Activated T-cell treated with anti-CD3 and anti-CD28 coated beads, Interleukin-2, amount 50 U/mL, for 24 hours (primary cell): ENCODE data around the gene METTL22.
A peak's percentile ranks its signal among the peaks of the same experiment; 100 is the strongest.

ENCODE experiments used
- DNase-seq: peaks from one replicate; pipeline ENCODE4 v3.0.0-alpha.2; 2020
- H3K27ac Mint-ChIP-seq: 2 replicates; pipeline ENCODE4 v1.8.0; 2020; ENCODE audit warnings: mild to moderate bottlenecking, mixed read lengths
- H3K27me3 Mint-ChIP-seq: 2 replicates; pipeline ENCODE4 v1.8.0; 2020; ENCODE audit warnings: mixed read lengths
- H3K36me3 Mint-ChIP-seq: 2 replicates; pipeline ENCODE4 v1.8.0; 2020; ENCODE audit warnings: low read depth, mixed read lengths
- H3K4me1 Mint-ChIP-seq: 2 replicates; pipeline ENCODE4 v1.8.0; 2020; ENCODE audit warnings: low read depth, mixed read lengths
- H3K4me3 Mint-ChIP-seq: 2 replicates; pipeline ENCODE4 v1.8.0; 2020; ENCODE audit warnings: mild to moderate bottlenecking, moderate library complexity, mixed read lengths
- H3K9me3 Mint-ChIP-seq: 2 replicates; pipeline ENCODE4 v1.8.0; 2020; ENCODE audit warnings: mixed read lengths

The METTL22 gene, protein sequence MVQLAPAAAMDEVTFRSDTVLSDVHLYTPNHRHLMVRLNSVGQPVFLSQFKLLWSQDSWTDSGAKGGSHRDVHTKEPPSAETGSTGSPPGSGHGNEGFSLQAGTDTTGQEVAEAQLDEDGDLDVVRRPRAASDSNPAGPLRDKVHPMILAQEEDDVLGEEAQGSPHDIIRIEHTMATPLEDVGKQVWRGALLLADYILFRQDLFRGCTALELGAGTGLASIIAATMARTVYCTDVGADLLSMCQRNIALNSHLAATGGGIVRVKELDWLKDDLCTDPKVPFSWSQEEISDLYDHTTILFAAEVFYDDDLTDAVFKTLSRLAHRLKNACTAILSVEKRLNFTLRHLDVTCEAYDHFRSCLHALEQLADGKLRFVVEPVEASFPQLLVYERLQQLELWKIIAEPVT

DNA sequence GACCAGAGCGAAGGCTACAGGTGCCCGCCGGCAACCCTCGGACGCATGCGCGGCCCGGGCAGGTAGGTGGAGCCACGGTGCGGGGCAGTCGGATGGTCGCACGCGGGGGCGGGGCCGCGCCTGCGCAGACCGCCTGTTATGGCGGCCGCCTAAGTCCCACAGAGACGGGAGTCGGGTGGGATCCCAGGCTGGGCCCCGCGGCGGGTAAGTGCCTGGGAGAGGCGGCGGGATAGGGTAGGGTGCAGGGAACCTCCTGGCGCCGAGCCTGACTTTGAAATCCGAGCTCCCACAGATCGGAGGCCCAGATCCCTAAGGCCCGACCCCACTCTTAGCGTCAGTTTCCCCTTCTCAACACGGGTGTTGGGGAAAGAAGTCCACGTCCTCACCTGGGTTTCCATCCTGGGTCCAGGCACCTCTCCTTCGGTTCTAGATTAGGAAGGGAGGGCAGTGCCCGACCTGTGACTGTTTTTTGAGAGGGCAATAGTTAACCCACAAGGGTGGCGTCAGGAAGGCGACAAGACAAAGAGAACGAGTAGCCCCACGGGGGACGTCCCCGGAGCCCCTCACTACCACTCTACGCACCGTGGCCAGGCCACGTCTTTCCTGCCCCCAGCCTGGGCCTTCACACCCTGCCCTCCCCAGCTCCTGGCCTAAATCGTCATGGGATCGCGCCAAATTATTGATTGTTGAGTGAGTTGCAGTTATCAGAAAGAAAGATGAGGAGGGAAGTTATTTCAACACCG is at the start of gene METTL22:
Gene METTL22, plus strand, starts transcription at position 127 of the 743 bp plus-strand sequence. CDS start 3,968 bp downstream, outside the sequence.
- Mint-ChIP-seq H3K27me3 (peaks cover 11% of the 10 kb centered on the region), H3K9me3 (no peaks in the 10 kb centered on the region), H3K36me3 (peaks cover 32% of the 10 kb centered on the region), H3K4me1 (peaks cover 37% of the 10 kb centered on the region), H3K27ac (peak within 1 kb of the TSS; percentile 95), H3K4me3 (peak within 1 kb of the TSS; percentile 98)
- peak; percentile 95 for DNase-seq

DNA sequence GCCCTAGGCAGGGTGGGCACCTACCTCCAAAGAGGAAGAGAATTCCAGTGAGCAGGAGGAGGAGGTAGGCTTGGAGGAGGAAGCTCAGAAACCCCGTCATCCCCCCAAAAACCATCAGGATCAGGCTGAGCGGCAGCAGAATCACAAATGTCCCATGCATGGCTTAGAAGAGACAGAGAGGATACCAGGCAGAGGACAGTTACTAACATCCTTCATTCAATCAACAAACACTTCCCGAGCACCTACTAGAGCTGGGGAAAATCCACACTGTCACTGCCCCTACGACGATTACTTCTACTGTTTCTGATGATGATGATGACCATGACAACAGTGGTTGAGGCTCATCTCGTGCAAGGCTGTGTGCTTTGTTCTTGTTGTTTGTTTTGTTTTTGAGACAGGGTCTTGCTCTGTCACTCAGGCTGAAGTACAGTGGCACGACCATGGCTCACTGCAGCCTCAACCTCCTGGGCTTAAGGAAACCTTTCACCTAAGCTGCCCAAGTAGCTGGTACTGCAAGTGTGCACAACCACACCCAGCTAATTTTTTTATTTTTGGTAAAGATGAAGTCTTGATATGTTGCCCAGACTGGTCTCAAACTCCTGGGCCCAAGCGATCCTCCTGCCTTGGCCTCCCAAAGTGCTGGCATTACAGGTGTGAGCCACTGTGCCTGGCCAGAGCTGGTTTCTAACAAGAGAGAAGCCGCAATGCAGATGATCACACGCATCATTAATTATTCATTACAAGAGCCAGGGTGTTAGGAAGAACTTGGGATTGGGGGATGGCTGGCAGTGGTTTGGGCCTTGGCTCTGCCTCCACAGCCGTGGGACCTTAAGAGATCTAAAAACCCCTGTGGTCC is 49.2 kb upstream of the METTL22 start:
- Mint-ChIP-seq H3K36me3 (no peaks in the 10 kb centered on the region), H3K27ac (no peak overlapping the region), H3K9me3 (no peaks in the 10 kb centered on the region), H3K4me1 (peaks cover 6% of the 10 kb centered on the region), H3K4me3 (no peak overlapping the region), H3K27me3 (peaks cover 74% of the 10 kb centered on the region)
- no peak for DNase-seq

DNA sequence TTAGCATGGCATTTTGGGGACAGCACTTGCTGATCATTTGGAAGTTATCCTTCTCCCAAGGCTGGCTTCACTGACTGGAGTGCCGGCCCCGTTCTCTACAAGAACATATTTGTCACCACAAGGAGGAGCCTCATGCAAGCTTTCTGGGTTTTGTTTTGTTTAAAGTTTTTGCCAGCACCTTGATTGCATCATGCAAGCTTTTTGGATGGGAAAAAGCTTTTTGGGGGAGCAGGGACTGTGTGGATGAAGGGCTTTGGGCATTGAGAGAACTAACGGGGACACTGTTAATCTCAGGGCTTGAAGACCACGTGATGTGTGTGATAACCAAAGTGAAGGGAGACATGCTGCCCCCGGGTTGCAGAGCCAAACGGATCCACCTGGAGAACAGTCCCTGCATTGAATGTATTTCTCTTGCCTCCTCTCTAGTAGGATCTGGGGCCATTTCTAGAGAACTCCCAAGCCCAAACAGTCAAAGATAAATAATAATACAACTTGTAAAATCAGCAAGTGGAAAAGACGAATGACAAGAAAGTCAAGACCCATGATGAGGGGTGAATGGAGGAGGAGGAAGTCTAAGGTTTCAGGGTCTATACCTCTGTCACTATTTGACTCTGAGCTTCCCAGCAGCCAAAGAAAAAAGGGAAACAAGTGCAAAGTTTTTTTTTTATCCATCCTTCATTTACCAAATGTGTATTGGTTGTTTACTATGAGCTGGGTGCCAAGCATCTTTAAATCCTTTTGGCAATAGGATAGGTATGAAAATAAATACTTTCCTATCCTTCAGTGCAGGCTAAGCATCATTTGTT is 48.4 kb upstream of the METTL22 start:
- H3K9me3 Mint-ChIP-seq, result no peaks in the 10 kb centered on the region
- H3K4me1 Mint-ChIP-seq, result peaks cover 2% of the 10 kb centered on the region
- no peaks in the 10 kb centered on the region for H3K36me3 Mint-ChIP-seq
- no peak for DNase-seq
- H3K27ac Mint-ChIP-seq, result no peak overlapping the region
- H3K27me3 Mint-ChIP-seq, result peaks cover 78% of the 10 kb centered on the region
- H3K4me3 Mint-ChIP-seq, result no peak overlapping the region

DNA sequence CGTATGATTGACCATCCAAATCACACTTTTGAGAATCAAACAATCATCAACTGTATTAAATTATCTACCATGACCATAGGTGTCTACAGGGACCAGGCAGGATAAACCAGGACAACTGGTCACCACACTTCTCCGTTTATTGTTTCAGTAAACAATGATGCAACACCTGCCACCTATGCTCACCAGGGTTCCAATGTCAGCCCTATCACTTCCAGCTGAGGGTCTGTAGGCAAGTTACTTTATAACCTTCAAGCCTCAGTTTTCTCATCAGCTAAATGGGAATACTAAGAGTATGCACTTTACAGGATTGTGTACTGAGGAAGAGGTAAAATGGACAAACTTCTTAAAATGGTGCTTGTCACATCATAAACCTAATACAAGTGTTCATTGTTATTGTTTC is 46.1 kb upstream of the METTL22 start:
- H3K27ac Mint-ChIP-seq, result no peak overlapping the region
- no peaks in the 10 kb centered on the region for H3K9me3 Mint-ChIP-seq
- no peak for DNase-seq
- no peaks in the 10 kb centered on the region for H3K4me1 Mint-ChIP-seq
- H3K4me3 Mint-ChIP-seq, result no peak overlapping the region
- H3K36me3 Mint-ChIP-seq, result no peaks in the 10 kb centered on the region
- H3K27me3 Mint-ChIP-seq, result peaks cover 63% of the 10 kb centered on the region

DNA sequence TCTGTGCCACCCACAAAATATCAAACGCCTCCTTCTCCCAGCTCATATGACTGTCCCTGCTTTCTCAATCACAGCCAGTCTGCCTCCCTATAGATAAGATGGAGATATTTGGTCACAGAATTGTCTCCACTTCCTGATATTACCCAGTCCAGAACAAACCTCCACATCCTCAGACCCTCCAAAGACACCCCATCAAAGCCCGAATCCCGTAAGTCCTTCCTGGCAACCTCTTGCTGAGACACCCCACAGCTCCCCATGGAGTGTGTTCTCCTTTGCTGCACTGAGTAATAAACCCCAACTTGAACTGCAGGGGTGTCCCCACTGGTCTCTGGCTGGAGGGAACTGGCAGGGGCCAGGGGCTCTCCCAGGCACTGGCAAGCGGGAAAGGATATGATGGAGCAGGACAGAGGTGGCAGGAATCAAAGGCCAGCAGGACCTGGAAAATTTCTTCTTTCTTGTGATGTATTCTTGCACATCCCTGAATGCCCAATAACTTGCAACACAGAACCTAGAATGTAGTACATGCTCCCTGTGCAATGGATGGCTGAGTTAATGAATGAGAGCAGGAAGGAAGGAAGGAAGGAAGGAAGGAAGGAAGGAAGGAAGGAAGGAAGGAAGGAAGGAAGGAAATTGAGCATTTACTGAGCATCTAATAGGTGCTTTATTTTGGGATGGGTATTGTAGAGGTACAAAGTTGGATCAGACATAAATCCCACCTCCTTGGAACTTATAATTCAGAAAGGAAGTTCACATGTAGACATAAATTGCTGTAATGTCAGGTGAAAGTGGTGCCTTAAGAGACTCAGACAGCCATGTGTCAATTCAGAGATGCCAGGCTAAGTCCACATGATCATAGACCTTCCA is 45.1 kb upstream of the METTL22 start:
- DNase-seq, result no peak
- Mint-ChIP-seq H3K4me1 (no peaks in the 10 kb centered on the region), H3K36me3 (no peaks in the 10 kb centered on the region), H3K27ac (no peak overlapping the region), H3K4me3 (no peak overlapping the region), H3K27me3 (peaks cover 59% of the 10 kb centered on the region), H3K9me3 (no peaks in the 10 kb centered on the region)

DNA sequence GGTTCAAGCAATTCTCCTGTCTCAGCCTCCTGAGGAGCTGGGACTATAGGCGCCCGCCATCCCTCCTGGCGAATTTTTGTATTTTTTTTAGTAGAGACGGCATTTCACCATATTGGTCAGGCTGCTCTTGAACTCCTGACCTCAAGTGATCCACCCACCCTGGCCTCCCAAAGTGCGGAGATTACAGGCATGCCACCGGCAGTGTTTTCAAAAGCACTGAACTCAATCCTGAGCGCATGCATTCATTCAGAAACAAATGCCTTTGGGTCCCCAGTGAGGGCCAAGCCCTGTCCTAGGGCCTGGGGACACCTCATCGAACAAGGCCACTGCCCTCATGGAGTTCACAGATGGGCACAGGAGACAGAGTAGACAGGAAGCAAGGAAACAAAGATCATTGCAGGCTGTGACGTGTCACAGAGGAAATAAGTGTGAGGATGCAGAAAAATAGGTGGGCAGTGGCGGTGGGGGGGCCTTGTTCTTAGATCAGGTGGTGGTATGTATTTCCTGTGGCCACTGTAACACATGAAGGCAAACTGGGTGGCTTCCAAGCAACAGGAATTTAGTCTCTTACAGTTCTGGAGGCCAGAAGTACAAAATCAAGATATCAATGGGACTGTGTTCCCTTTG is 43.7 kb upstream of the METTL22 start:
- no peak overlapping the region for H3K27ac Mint-ChIP-seq
- peaks cover 50% of the 10 kb centered on the region for H3K27me3 Mint-ChIP-seq
- H3K4me3 Mint-ChIP-seq, result no peak overlapping the region
- no peak for DNase-seq
- no peaks in the 10 kb centered on the region for H3K4me1 Mint-ChIP-seq
- no peaks in the 10 kb centered on the region for H3K36me3 Mint-ChIP-seq
- H3K9me3 Mint-ChIP-seq, result no peaks in the 10 kb centered on the region

DNA sequence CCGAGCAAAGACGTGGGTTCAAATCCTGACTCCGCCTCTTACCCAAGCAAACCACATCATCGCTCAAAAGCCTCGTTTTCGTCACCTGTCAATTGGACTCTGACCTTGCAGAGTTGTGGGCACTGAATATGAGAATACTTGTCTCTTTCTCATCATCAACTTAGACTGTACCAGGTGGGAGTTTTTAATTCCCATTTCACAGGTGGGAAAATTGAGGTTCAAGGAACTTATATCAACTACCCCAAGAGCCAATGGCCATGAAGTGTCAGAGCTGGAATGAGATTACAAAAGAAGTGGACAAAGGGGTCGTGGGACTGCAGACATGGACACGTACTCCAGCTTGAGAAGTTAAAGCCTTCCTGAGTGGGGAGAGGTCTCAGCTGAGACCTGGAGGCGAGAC is 41.9 kb upstream of the METTL22 start:
- peaks cover 39% of the 10 kb centered on the region for H3K27me3 Mint-ChIP-seq
- no peaks in the 10 kb centered on the region for H3K36me3 Mint-ChIP-seq
- no peaks in the 10 kb centered on the region for H3K4me1 Mint-ChIP-seq
- no peak for DNase-seq
- H3K4me3 Mint-ChIP-seq, result no peak overlapping the region
- H3K27ac Mint-ChIP-seq, result no peak overlapping the region
- H3K9me3 Mint-ChIP-seq, result no peaks in the 10 kb centered on the region

DNA sequence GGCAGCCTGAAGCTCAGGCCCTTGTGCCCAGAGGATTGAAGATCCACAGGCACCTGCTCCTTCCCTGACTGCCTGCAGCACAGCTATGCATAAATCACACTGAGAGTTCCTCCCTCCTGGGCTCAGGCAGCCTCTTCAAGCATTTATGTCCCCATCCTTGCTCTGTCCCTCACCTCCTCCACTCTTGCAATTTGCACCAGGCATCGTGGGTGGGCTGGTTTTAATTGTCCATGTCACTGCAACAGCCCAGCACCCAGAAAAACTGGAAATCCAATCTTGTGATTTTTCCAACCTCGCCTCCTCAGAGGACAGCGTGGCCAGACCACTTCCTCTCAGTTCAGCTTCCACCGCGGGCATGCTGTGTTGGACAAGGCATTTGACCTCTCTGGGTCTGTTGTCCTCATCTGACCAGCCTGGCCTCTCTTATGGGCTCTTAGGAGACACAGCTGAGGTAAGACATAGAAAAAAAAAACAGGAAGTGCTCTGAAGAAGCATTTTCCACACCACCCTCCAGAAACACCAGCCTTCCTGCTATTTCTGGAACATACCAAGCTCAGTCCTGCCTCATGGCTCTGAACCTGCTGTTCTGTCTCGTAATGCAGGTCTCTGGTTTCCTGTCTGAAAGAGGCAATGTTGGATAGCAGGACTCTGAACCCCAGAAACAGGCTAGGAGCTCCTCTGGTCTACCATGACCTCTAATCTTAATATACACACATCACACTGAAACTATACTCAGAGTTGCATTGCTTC is 39.5 kb upstream of the METTL22 start:
- H3K4me1 Mint-ChIP-seq, result no peaks in the 10 kb centered on the region
- peaks cover 38% of the 10 kb centered on the region for H3K27me3 Mint-ChIP-seq
- DNase-seq, result no peak
- no peaks in the 10 kb centered on the region for H3K36me3 Mint-ChIP-seq
- H3K27ac Mint-ChIP-seq, result no peak overlapping the region
- no peaks in the 10 kb centered on the region for H3K9me3 Mint-ChIP-seq
- H3K4me3 Mint-ChIP-seq, result no peak overlapping the region

DNA sequence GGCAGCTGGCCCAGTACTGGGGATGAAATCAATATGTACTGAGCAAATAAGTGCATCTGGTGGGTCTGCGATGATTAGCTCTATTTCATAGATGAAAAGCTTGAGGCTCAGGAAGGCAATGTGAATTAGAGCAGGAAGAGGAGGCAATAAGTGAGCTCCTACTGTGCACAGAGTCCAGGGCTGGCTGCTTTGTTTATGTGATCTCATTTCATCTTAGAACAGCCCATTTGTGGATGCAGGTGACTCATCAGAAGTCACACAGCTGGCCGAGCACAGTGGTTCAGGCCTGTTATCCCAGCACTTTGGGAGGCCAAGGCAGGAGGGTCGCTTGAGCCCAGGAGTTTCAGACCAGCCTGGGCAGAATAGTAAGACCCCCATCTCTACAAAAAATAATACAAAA is 38.3 kb upstream of the METTL22 start:
- H3K4me3 Mint-ChIP-seq, result no peak overlapping the region
- no peaks in the 10 kb centered on the region for H3K9me3 Mint-ChIP-seq
- no peak overlapping the region for H3K27ac Mint-ChIP-seq
- H3K27me3 Mint-ChIP-seq, result peaks cover 42% of the 10 kb centered on the region
- H3K4me1 Mint-ChIP-seq, result no peaks in the 10 kb centered on the region
- no peak for DNase-seq
- H3K36me3 Mint-ChIP-seq, result no peaks in the 10 kb centered on the region

DNA sequence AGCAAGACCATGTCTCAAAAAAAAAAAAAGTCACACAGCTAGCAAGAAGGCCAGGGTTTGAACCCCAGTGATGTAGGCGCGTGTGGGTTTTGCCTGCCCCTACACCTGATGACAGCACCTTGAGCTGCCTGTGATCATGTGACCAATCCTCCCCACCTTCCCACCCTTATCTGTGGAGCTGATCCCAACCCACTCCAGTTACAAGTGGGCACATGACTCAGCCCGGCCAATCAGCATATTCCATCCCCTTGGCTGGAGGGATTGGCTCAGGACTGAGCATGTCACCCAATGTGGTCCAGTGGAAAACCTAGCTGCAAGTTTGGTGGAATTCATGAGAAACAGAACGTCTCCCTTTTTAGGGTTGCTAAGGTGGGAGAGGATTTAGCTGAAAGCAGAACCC is 37.8 kb upstream of the METTL22 start:
- peaks cover under 1% of the 10 kb centered on the region for H3K4me1 Mint-ChIP-seq
- H3K4me3 Mint-ChIP-seq, result no peak overlapping the region
- no peak for DNase-seq
- H3K27me3 Mint-ChIP-seq, result peaks cover 45% of the 10 kb centered on the region
- no peak overlapping the region for H3K27ac Mint-ChIP-seq
- H3K36me3 Mint-ChIP-seq, result no peaks in the 10 kb centered on the region
- no peaks in the 10 kb centered on the region for H3K9me3 Mint-ChIP-seq

DNA sequence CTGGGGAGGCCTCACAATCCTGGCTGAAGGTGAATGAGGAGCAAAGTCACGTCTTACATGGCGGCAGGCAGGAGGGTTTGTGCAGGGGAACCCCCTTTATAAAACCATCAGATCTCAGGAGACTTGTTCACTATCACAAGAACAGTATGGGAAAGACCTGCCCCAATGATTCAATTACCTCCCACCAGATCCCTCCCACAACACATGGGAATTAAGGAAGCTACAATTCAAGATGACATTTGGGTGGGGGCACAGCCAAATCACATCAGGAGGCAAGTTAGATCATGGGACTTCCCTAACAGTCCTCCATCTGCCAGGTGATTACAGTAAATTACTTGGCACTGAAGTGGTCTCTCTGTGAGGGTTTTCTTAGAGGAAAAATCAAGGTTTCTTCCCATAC is 36.5 kb upstream of the METTL22 start:
- H3K36me3 Mint-ChIP-seq, result no peaks in the 10 kb centered on the region
- no peak overlapping the region for H3K4me3 Mint-ChIP-seq
- no peak overlapping the region for H3K27ac Mint-ChIP-seq
- no peaks in the 10 kb centered on the region for H3K9me3 Mint-ChIP-seq
- no peak for DNase-seq
- peaks cover 52% of the 10 kb centered on the region for H3K27me3 Mint-ChIP-seq
- peaks cover 4% of the 10 kb centered on the region for H3K4me1 Mint-ChIP-seq

DNA sequence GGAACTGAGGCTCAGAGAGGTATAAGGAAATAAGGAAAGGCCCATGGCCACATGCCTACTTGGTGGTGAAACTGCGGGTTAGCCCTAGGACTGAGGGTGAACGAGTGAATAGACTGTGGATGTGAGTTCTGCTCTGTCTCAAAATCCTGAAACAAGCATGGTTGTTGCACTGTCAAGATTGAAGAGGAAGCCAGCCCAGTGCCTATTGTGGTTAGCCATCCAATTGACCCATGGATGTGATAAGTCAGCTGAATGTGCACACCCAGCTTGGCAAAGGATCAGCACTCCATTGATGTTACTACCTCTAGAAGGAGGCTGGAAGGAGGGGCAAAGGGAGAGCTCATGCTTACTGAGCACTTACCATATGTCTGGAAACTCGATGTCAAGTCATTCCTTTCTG is 35.6 kb upstream of the METTL22 start:
- Mint-ChIP-seq H3K4me1 (peaks cover 6% of the 10 kb centered on the region), H3K36me3 (no peaks in the 10 kb centered on the region), H3K27ac (no peak overlapping the region), H3K9me3 (no peaks in the 10 kb centered on the region), H3K4me3 (no peak overlapping the region), H3K27me3 (peaks cover 52% of the 10 kb centered on the region)
- no peak for DNase-seq
